Adrenal gland (tissue), 12 donors: ENCODE results near the gene PIK3C2G. TPM values are rescaled to one million over a fixed set of nuclear protein-coding genes. Genes with fewer than 3 reads are reported as not detected.

Experiments
- DNase-seq, 7 donors: peaks; one replicate each; pipeline ENCODE4 v3.0.0-alpha.2; 2019 to 2020
- H3K27ac ChIP-seq, 5 donors: fragments of 200-600 bp; sonication (generic) in 4 of 5; 1 replicate in 3 of 5; 2 replicates in 2 of 5; pipeline versions ENCODE4 v1.5.1 to v1.8.0; 2016 to 2020; ENCODE audit warnings: mild to moderate bottlenecking in 1 of 5
- H3K27me3 ChIP-seq: fragments of 200-600 bp; 2 replicates; pipeline ENCODE4 v1.8.0; 2021
- H3K36me3 ChIP-seq, 2 donors: fragments of 200-600 bp; replicated peaks in 1 of 2; 1 replicate in 1 of 2; 2 replicates in 1 of 2; pipeline versions ENCODE4 v1.5.1 to v1.8.0; 2018 to 2022
- H3K4me1 ChIP-seq, 2 donors: fragments of 200-600 bp; replicated peaks in 1 of 2; 1 replicate in 1 of 2; 2 replicates in 1 of 2; pipeline versions ENCODE4 v1.5.1 to v1.8.0; 2018 to 2021
- H3K4me3 ChIP-seq, 4 donors: fragments of 200-600 bp; sonication (generic) in 3 of 4; one replicate each; pipeline ENCODE4 v1.5.1; 2016 to 2018
- H3K9me3 ChIP-seq, 3 donors: fragments of 200-600 bp; sonication (generic) in 1 of 3; replicated peaks in 1 of 3; 1 replicate in 2 of 3; 2 replicates in 1 of 3; pipeline versions ENCODE4 v1.5.1 to v1.8.0; 2016 to 2021
- POLR2A ChIP-seq, 2 donors: fragments of 450-650 bp; IDR thresholded peaks; one replicate each; pipeline ENCODE4 v1.6.1; 2017; ENCODE audit warnings: antibody characterized with exemption in 2 of 2, mild to moderate bottlenecking in 2 of 2, moderate library complexity in 1 of 2
- WGBS, 4 donors: extraction: QIAGEN DNeasy Blood & Tissue Kit in 2 of 4; methylation state at CpG; one replicate each; pipeline versions ENCODE4 v1.1.5 to v1.1.7; 2013 to 2017; 5-methylcytosine and 5-hydroxymethylcytosine counted together
- intact Hi-C, 2 donors: fragments of 100-400 bp; cut with DNase I; formaldehyde crosslinking; loops; one replicate each; pipeline versions ENCODE4 v1.14.1 to v1.15.0; 2022 to 2023
- polyA plus RNA-seq, 3 donors: library from polyadenylated mRNA; stranded (reverse); fragments of 200-250 nt in 2 of 3; fragments of 350-450 nt in 1 of 3; fragmentation: Illumina TruSeq in 1 of 3; extraction: RNeasy Lipid Tissue Mini Kit (QIAGEN cat#74804) in 1 of 3; gene quantifications; one replicate each; pipeline ENCODE4 v1.2.3, GENCODE V29; 2013 to 2014
- total RNA-seq, 9 donors: library from RNA; depleted of rRNA in 4 of 9; stranded (reverse); fragments of >200 nt in 4 of 9; fragments of 120-200 nt in 1 of 9; fragmentation: NEBNext Ultra II Directional in 1 of 9; extraction: Animal tissue kit (Norgen Biotek cat#: 25700) in 1 of 9; gene quantifications; one replicate each; pipeline versions ENCODE4 v1.1.0 to v1.2.4, GENCODE V29; 2013 to 2023
- TF ChIP-seq, protein P1 (sequence below), 6 experiments: fragments of 450-650 bp in 4 of 6; fragments of 200-600 bp in 2 of 6; sonication (generic) in 1 of 6; IDR thresholded peaks; 1 replicate in 5 of 6; 2 replicates in 1 of 6; pipeline versions ENCODE4 v1.5.1 to v1.8.0; 2016 to 2021; ENCODE audit warnings: antibody characterized with exemption in 6 of 6, mild to moderate bottlenecking in 2 of 6, moderate library complexity in 1 of 6
- donor health status: healthy with polysubstance abuse.
- donor health status: Bipolar disorder and iron deficiency.
- donor health status: DM: yes; HTN: yes; CAD: no.
- donor health status: DM: no; HTN: no; CAD: no.
- donor health status: DM: no; HTN: no; CAD: no.
- donor health status: DM: yes; HTN: yes; CAD: no.

PIK3C2G gene
- total and polyA plus RNA-seq, 12 donors, result 0.11 to 1.3 (median 0.54) TPM

DNA sequence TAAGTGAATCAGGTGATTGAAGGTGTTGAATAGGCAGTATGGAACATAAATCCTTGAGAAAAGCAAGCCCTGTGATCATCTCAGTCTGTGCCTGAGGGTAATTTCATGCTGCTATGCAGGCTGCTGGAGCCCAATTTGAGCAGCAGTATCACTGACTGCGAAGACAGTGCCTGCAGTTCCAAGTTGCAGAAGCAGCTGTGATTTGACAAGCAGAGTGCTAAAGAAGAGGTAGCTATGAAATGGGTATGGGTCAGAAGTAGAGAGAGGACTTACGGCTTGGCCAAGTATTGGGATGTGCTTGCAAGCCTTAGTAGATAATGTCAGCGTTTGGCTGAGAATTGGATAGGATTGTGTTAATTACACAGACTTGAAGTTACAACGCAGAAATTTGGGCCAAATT is 22.5 kb downstream of the PIK3C2G start:
- H3K4me1 ChIP-seq, result no peaks in the 10 kb centered on the region
- no peaks in the 10 kb centered on the region for H3K36me3 ChIP-seq
- no peaks in the 10 kb centered on the region for H3K27me3 ChIP-seq
- no peak overlapping the region for H3K4me3 ChIP-seq
- DNase-seq, result no peak
- H3K27ac ChIP-seq, result no peak overlapping the region
- intact Hi-C loops, result no loop called here
- no peaks in the 10 kb centered on the region for H3K9me3 ChIP-seq
- no peak for TF ChIP-seq POLR2A (IDR thresholded peaks at IDR 0.05)
- TF ChIP-seq, protein P1, sequence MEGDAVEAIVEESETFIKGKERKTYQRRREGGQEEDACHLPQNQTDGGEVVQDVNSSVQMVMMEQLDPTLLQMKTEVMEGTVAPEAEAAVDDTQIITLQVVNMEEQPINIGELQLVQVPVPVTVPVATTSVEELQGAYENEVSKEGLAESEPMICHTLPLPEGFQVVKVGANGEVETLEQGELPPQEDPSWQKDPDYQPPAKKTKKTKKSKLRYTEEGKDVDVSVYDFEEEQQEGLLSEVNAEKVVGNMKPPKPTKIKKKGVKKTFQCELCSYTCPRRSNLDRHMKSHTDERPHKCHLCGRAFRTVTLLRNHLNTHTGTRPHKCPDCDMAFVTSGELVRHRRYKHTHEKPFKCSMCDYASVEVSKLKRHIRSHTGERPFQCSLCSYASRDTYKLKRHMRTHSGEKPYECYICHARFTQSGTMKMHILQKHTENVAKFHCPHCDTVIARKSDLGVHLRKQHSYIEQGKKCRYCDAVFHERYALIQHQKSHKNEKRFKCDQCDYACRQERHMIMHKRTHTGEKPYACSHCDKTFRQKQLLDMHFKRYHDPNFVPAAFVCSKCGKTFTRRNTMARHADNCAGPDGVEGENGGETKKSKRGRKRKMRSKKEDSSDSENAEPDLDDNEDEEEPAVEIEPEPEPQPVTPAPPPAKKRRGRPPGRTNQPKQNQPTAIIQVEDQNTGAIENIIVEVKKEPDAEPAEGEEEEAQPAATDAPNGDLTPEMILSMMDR (IDR thresholded peaks at IDR 0.05), result no peak
- 75 to 82% (median 79%) methylated on average over 4 of the region's 4 CpGs for WGBS, 4 donors

DNA sequence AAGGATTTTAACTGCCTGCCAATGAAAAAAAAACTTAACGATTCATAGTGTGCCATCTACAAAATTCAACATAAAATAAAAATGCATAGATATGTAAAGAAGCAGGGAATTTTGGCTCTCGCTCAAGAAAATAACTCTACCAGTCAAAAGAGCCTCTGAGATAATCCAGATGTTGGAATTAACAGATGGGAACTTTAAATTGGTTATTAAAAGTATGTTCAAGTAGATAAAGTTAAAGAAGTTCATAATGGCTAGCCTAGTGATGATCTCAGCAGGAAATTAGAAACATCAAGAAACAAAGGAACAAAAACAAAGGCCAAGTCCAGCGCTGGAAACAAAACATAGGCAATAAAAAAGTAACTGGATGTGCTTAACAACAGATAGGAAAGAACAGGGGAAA is 23.1 kb downstream of the PIK3C2G start:
- no peaks in the 10 kb centered on the region for H3K36me3 ChIP-seq
- H3K27me3 ChIP-seq, result no peaks in the 10 kb centered on the region
- no peak overlapping the region for H3K4me3 ChIP-seq
- H3K4me1 ChIP-seq, result peaks cover 0 to 4% of the 10 kb centered on the region in 2 donors
- no peak for DNase-seq
- H3K9me3 ChIP-seq, result no peaks in the 10 kb centered on the region
- TF ChIP-seq POLR2A (IDR thresholded peaks at IDR 0.05), result no peak
- TF ChIP-seq, protein P1 (IDR thresholded peaks at IDR 0.05), result no peak
- intact Hi-C loops, result no loop called here
- 68 to 74% (median 73%) methylated on average over 3 of the region's 3 CpGs for WGBS, 4 donors
- H3K27ac ChIP-seq, result no peak overlapping the region

- 0 to 98% (median 90%) methylated on average over 1 of the region's 1 CpG for WGBS, 4 donors
- TF ChIP-seq POLR2A (IDR thresholded peaks at IDR 0.05), result no peak
- H3K9me3 ChIP-seq, result no peaks in the 10 kb centered on the region
- no peak for DNase-seq
- H3K27me3 ChIP-seq, result no peaks in the 10 kb centered on the region
- H3K36me3 ChIP-seq, result no peaks in the 10 kb centered on the region
- H3K4me1 ChIP-seq, result peaks cover 0 to 12% of the 10 kb centered on the region in 2 donors
- no peak overlapping the region for H3K27ac ChIP-seq
- H3K4me3 ChIP-seq, result no peak overlapping the region
- intact Hi-C loops, result no loop called here
Measured at GRCh38 chr12:18285161-18285560, 23.8 kb downstream of the PIK3C2G start.

DNA sequence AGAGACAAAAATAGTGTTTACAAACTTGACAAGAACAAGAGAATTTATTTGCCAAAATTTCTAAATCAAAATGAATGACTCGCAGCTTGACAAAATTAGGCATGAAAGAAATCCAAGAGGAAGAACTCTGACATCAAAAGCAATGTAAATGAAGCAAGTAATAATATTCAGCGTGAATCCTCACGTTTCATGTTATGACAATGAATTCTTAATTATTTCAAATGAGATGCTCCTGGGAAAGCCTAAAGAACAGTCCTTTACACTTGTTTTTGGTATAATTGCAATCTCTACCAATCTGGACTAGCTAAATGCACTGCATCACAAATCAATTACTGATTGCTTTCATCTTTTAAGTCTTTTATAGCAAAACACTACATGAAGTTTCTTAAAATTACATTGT is 29.1 kb downstream of the PIK3C2G start:
- TF ChIP-seq, protein P1 (IDR thresholded peaks at IDR 0.05), result no peak
- no peak for TF ChIP-seq POLR2A (IDR thresholded peaks at IDR 0.05)
- H3K27ac ChIP-seq, result peak overlapping the region in 1 of 5 donors; percentile 22
- intact Hi-C loops, result no loop called here
- no peaks in the 10 kb centered on the region for H3K9me3 ChIP-seq
- 40 to 60% (median 51%) methylated on average over 3 of the region's 3 CpGs for WGBS, 4 donors
- H3K27me3 ChIP-seq, result no peaks in the 10 kb centered on the region
- H3K4me1 ChIP-seq, result peaks cover 3 to 21% of the 10 kb centered on the region in 2 donors
- peak overlapping the region in 1 of 4 donors; percentile 8 for H3K4me3 ChIP-seq
- no peaks in the 10 kb centered on the region for H3K36me3 ChIP-seq
- no peak for DNase-seq

- intact Hi-C loops, result no loop called here
Measured at GRCh38 chr12:18294889-18295288, 33.6 kb downstream of the PIK3C2G start.

More at GRCh38 chr12:18294889-18295288, 33.6 kb downstream of the PIK3C2G start:
- Histone ChIP-seq H3K27ac (peak overlapping the region in 1 of 5 donors; percentile 11), H3K4me3 (peak overlapping the region in 1 of 4 donors; percentile 54), H3K27me3 (no peaks in the 10 kb centered on the region), H3K9me3 (no peaks in the 10 kb centered on the region), H3K36me3 (no peaks in the 10 kb centered on the region), H3K4me1 (peaks cover 9 to 12% of the 10 kb centered on the region in 2 donors)
- no peak for TF ChIP-seq POLR2A (IDR thresholded peaks at IDR 0.05)
- TF ChIP-seq, protein P1 (IDR thresholded peaks at IDR 0.05), result no peak
- DNase-seq, result no peak
